Measurements from ENCODE around the gene LDLRAD2.

DNA sequence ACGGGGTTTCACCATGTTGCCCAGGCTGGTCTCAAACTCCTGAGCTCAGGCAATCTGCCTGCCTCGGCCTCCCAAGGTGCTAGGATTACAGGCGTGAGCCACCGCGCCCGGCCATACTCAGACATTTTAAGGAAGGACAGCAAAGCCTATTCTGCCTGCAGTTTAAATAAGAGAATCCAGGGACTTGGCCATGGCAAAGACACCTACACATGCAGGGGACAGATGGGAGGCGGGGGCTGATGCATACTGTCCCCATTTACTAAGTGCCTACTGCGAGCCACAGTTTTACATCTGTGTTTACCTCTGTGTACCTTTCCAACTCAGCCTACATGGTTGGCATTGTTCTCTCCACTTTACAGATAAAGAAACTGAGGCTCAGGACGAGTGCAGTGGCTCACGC is 25.4 kb downstream of the LDLRAD2 start:
- TF ChIP-seq, protein P1, sequence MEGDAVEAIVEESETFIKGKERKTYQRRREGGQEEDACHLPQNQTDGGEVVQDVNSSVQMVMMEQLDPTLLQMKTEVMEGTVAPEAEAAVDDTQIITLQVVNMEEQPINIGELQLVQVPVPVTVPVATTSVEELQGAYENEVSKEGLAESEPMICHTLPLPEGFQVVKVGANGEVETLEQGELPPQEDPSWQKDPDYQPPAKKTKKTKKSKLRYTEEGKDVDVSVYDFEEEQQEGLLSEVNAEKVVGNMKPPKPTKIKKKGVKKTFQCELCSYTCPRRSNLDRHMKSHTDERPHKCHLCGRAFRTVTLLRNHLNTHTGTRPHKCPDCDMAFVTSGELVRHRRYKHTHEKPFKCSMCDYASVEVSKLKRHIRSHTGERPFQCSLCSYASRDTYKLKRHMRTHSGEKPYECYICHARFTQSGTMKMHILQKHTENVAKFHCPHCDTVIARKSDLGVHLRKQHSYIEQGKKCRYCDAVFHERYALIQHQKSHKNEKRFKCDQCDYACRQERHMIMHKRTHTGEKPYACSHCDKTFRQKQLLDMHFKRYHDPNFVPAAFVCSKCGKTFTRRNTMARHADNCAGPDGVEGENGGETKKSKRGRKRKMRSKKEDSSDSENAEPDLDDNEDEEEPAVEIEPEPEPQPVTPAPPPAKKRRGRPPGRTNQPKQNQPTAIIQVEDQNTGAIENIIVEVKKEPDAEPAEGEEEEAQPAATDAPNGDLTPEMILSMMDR (conservative IDR thresholded peaks at IDR 0.05; ENCODE audit: low read depth, low read length) = no peak
- no peak for TF ChIP-seq EZH2 (IDR thresholded peaks at IDR 0.05; ENCODE audit: borderline replicate concordance, low read depth, low read length, poor library complexity, severe bottlenecking)
